HEK293 (cell line): ENCODE results near the gene COL24A1.

ENCODE experiments used
- CTCF ChIA-PET: fragments of 350-600 bp; formaldehyde crosslinking; extraction: SDS; loops from one replicate; lab custom pipeline; 2021; ENCODE audit warnings: antibody characterized with exemption; lab: Yijun Ruan, JAX
- POLR2A ChIA-PET: fragments of 300-600 bp; formaldehyde crosslinking; extraction: SDS; loops from one replicate; lab custom pipeline; 2020; ENCODE audit warnings: antibody characterized with exemption, inconsistent platforms; lab: Yijun Ruan, JAX
- H3K27ac ChIP-seq: fragments of 200-500 bp; sonication (Bioruptor generic); 2 replicates; pipeline ENCODE4 v1.5.1; 2014; ENCODE audit warnings: low read depth, low read length, control low read depth, inconsistent platforms; ENCODE audit errors: extremely low read depth
- H3K36me3 ChIP-seq, 2 experiments: fragments of 200-500 bp in 1 of 2; sonication (Bioruptor generic) in 1 of 2; 1 replicate in 1 of 2; 2 replicates in 1 of 2; pipeline ENCODE4 v1.5.1; 2014 to 2017; ENCODE audit warnings: inconsistent platforms in 2 of 2, low read length in 2 of 2; ENCODE audit not compliant: control insufficient read depth in 2 of 2, insufficient read depth in 1 of 2
- H3K4me1 ChIP-seq: fragments of 200-500 bp; sonication (Bioruptor generic); 2 replicates; pipeline ENCODE4 v1.5.1; 2014; ENCODE audit warnings: mild to moderate bottlenecking, low read length, inconsistent platforms; ENCODE audit not compliant: control insufficient read depth, insufficient read depth
- H3K4me3 ChIP-seq: 2 replicates; pipeline ENCODE4 v1.5.1; 2011; ENCODE audit warnings: low read depth, mild to moderate bottlenecking, control low read depth, low read length, moderate library complexity
- H3K9me3 ChIP-seq: fragments of 200-500 bp; sonication (Bioruptor generic); 2 replicates; pipeline ENCODE4 v1.5.1; 2014; ENCODE audit warnings: low read depth, low read length, inconsistent platforms; ENCODE audit not compliant: control insufficient read depth, insufficient read depth
- EGR2 ChIP-seq: fragments of 450-650 bp; formaldehyde crosslinking; IDR thresholded peaks from 2 replicates; pipeline ENCODE4 v1.5.1; 2016; ENCODE audit warnings: low read depth, missing biosample characterization, missing genetic modification characterization
- GLIS1 ChIP-seq: fragments of 450-650 bp; formaldehyde crosslinking; IDR thresholded peaks from 2 replicates; pipeline ENCODE4 v1.5.1; 2016; ENCODE audit warnings: missing biosample characterization, missing genetic modification characterization
- HOXC10 ChIP-seq: sonication (generic); formaldehyde crosslinking; IDR thresholded peaks from 2 replicates; pipeline ENCODE4 v1.8.1; 2023; ENCODE audit warnings: mild to moderate bottlenecking, missing genetic modification reagents
- KLF10 ChIP-seq: fragments of 450-650 bp; IDR thresholded peaks from 2 replicates; pipeline ENCODE4 v1.5.1; 2018; ENCODE audit warnings: missing biosample characterization, mild to moderate bottlenecking, missing genetic modification characterization
- REPIN1 ChIP-seq: fragments of 450-650 bp; formaldehyde crosslinking; IDR thresholded peaks from 2 replicates; pipeline ENCODE4 v1.5.1; 2017; ENCODE audit warnings: missing biosample characterization, missing genetic modification characterization, low read depth
- SP3 ChIP-seq: fragments of 450-650 bp; formaldehyde crosslinking; IDR thresholded peaks from 2 replicates; pipeline ENCODE4 v1.5.1; 2016; ENCODE audit warnings: missing biosample characterization, missing genetic modification characterization
- WT1 ChIP-seq: fragments of 450-650 bp; formaldehyde crosslinking; IDR thresholded peaks from 2 replicates; pipeline ENCODE4 v1.5.1; 2016; ENCODE audit warnings: missing biosample characterization, missing genetic modification characterization
- ZBTB48 ChIP-seq: fragments of 450-650 bp; formaldehyde crosslinking; IDR thresholded peaks from 2 replicates; pipeline ENCODE4 v1.5.1; 2016; ENCODE audit warnings: missing biosample characterization, missing genetic modification characterization
- ZBTB6 ChIP-seq: fragments of 450-650 bp; formaldehyde crosslinking; IDR thresholded peaks from 2 replicates; pipeline ENCODE4 v1.5.1; 2017; ENCODE audit warnings: missing biosample characterization, missing genetic modification characterization
- ZFP37 ChIP-seq: fragments of 450-650 bp; formaldehyde crosslinking; IDR thresholded peaks from 2 replicates; pipeline ENCODE4 v1.5.1; 2016; ENCODE audit warnings: missing biosample characterization, missing genetic modification characterization
- ZNF114 ChIP-seq: fragments of 450-650 bp; formaldehyde crosslinking; IDR thresholded peaks from 2 replicates; pipeline ENCODE4 v1.5.0; 2017; ENCODE audit warnings: missing biosample characterization, missing genetic modification characterization
- ZNF2 ChIP-seq: fragments of 450-650 bp; formaldehyde crosslinking; IDR thresholded peaks from 2 replicates; pipeline ENCODE4 v1.5.1; 2016; ENCODE audit warnings: missing biosample characterization, missing genetic modification characterization
- ZNF366 ChIP-seq: fragments of 450-650 bp; formaldehyde crosslinking; conservative IDR thresholded peaks from 2 replicates; pipeline ENCODE4 v1.5.1; 2016; ENCODE audit warnings: missing biosample characterization, missing genetic modification characterization
- ZNF416 ChIP-seq: fragments of 450-650 bp; formaldehyde crosslinking; IDR thresholded peaks from 2 replicates; pipeline ENCODE4 v1.5.1; 2016; ENCODE audit warnings: missing biosample characterization, missing genetic modification characterization
- ZNF600 ChIP-seq: fragments of 450-650 bp; formaldehyde crosslinking; IDR thresholded peaks from 2 replicates; pipeline ENCODE4 v1.5.1; 2016; ENCODE audit warnings: missing biosample characterization, missing genetic modification characterization
- ZNF670 ChIP-seq: fragments of 450-650 bp; formaldehyde crosslinking; IDR thresholded peaks from 2 replicates; pipeline ENCODE4 v1.5.1; 2016; ENCODE audit warnings: missing biosample characterization, missing genetic modification characterization, low read depth
- ZNF677 ChIP-seq: fragments of 450-650 bp; IDR thresholded peaks from 2 replicates; pipeline ENCODE4 v1.5.0; 2018; ENCODE audit warnings: missing biosample characterization, mild to moderate bottlenecking, missing genetic modification characterization, moderate library complexity
- ZNF792 ChIP-seq: fragments of 450-650 bp; formaldehyde crosslinking; IDR thresholded peaks from 2 replicates; pipeline ENCODE4 v1.5.1; 2016; ENCODE audit warnings: missing biosample characterization, missing genetic modification characterization
- ZSCAN16 ChIP-seq: fragments of 450-650 bp; formaldehyde crosslinking; IDR thresholded peaks from 2 replicates; pipeline ENCODE4 v1.5.1; 2016; ENCODE audit warnings: missing biosample characterization, missing genetic modification characterization
- ZXDB ChIP-seq: fragments of 450-650 bp; formaldehyde crosslinking; IDR thresholded peaks from 2 replicates; pipeline ENCODE4 v1.5.1; 2016; ENCODE audit warnings: missing biosample characterization, missing genetic modification characterization
- TF ChIP-seq, protein P1 (sequence below): fragments of 450-650 bp; formaldehyde crosslinking; IDR thresholded peaks from 2 replicates; pipeline ENCODE4 v1.5.1; 2016; ENCODE audit warnings: missing biosample characterization, missing genetic modification characterization

COL24A1 gene

DNA sequence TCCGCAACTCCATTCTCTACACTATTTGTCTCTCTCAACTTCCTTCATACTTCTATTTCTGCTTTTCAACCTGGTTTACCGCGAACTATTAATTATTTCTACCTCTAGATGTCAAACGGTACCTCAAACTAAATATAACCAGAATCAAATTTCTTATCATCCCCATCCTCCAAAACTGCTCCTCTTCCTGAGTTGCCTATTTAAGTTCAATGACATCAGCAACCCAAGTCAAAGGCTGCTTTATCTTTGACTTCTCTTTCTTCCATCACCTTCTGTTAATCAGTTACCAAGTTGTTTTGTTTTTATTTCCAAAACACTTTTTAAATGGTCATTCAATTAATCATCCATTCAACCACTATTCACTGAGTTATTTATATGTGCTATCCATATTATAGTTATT lies 171.9 kb downstream of the COL24A1 start:
- CTCF ChIA-PET = no interaction called here

GRCh38 chr1:85983316-85983715 lies 173.3 kb downstream of the COL24A1 start:
- H3K4me1 ChIP-seq = no peaks in the 10 kb centered on the region
- no peaks in the 10 kb centered on the region for H3K9me3 ChIP-seq
- TF ChIP-seq ZNF2 (no peak), ZBTB6 (tag by site-specific recombination) (no peak), ZNF600 (tag by site-specific recombination) (no peak), KLF10 (tag by site-specific recombination) (no peak), ZNF366 (no peak), EGR2 (no peak), ZNF416 (tag by site-specific recombination) (no peak), ZNF792 (tag by site-specific recombination) (no peak), ZFP37 (tag by site-specific recombination) (no peak), ZNF677 (tag by site-specific recombination) (no peak), HOXC10 (CRISPR knock-in tag) (no peak), WT1 (tag by site-specific recombination) (no peak), ZSCAN16 (tag by site-specific recombination) (no peak), ZNF114 (tag by site-specific recombination) (no peak), ZXDB (tag by site-specific recombination) (no peak)
- TF ChIP-seq, protein P1, sequence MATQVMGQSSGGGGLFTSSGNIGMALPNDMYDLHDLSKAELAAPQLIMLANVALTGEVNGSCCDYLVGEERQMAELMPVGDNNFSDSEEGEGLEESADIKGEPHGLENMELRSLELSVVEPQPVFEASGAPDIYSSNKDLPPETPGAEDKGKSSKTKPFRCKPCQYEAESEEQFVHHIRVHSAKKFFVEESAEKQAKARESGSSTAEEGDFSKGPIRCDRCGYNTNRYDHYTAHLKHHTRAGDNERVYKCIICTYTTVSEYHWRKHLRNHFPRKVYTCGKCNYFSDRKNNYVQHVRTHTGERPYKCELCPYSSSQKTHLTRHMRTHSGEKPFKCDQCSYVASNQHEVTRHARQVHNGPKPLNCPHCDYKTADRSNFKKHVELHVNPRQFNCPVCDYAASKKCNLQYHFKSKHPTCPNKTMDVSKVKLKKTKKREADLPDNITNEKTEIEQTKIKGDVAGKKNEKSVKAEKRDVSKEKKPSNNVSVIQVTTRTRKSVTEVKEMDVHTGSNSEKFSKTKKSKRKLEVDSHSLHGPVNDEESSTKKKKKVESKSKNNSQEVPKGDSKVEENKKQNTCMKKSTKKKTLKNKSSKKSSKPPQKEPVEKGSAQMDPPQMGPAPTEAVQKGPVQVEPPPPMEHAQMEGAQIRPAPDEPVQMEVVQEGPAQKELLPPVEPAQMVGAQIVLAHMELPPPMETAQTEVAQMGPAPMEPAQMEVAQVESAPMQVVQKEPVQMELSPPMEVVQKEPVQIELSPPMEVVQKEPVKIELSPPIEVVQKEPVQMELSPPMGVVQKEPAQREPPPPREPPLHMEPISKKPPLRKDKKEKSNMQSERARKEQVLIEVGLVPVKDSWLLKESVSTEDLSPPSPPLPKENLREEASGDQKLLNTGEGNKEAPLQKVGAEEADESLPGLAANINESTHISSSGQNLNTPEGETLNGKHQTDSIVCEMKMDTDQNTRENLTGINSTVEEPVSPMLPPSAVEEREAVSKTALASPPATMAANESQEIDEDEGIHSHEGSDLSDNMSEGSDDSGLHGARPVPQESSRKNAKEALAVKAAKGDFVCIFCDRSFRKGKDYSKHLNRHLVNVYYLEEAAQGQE (tag by site-specific recombination) = no peak
- no peak overlapping the region for H3K4me3 ChIP-seq
- ChIA-PET POLR2A (no interaction called here), CTCF (no interaction called here)
- no peak overlapping the region for H3K27ac ChIP-seq
- no peaks in the 10 kb centered on the region for H3K36me3 ChIP-seq

More for the DNA sequence above, 171.9 kb downstream of the COL24A1 start:
- POLR2A ChIA-PET = no interaction called here
- no peaks in the 10 kb centered on the region for H3K36me3 ChIP-seq
- H3K9me3 ChIP-seq = no peaks in the 10 kb centered on the region
- H3K4me1 ChIP-seq = no peaks in the 10 kb centered on the region
- H3K4me3 ChIP-seq = no peak overlapping the region
- H3K27ac ChIP-seq = no peak overlapping the region
- TF ChIP-seq SP3 (tag by site-specific recombination) (no peak), ZBTB48 (tag by site-specific recombination) (no peak), GLIS1 (tag by site-specific recombination) (no peak), ZNF670 (tag by site-specific recombination) (no peak), REPIN1 (no peak)
